NCI-H1092 (cell line): ENCODE measurements around the gene NPW.

Experiments
- DNase-seq: peaks from one replicate; lab custom pipeline; 2025; lab: John Stamatoyannopoulos, UW

Gene NPW

GRCh38 chr16:2019518-2019920 is at the start of gene NPW:
Gene NPW, plus strand, starts transcription at chr16:2019785.
- DNase-seq = peak; percentile 35

- peak; percentile 87 for DNase-seq
Observed at GRCh38 chr16:1971796-1972489, 47.6 kb upstream of the NPW start, which contains the start of gene TBL3. Gene TBL3, plus strand, starts transcription at chr16:1972053. Its CDS starts 112 bp downstream, at chr16:1972165.

GRCh38 chr16:1972490-1972877 is 47.1 kb upstream of the NPW start:
- no peak for DNase-seq

- DNase-seq = no peak
Observed at GRCh38 chr16:1973461-1974156, 46.0 kb upstream of the NPW start.

- no peak for DNase-seq
Observed at GRCh38 chr16:1974157-1975070, 45.2 kb upstream of the NPW start.

GRCh38 chr16:1975432-1976215 is 44.0 kb upstream of the NPW start:
- DNase-seq = no peak

GRCh38 chr16:1976216-1976520 is 43.4 kb upstream of the NPW start:
- DNase-seq = no peak

GRCh38 chr16:1976951-1977874 is 42.4 kb upstream of the NPW start:
- DNase-seq = no peak

GRCh38 chr16:1977875-1978268 is 41.7 kb upstream of the NPW start:
- DNase-seq = no peak

- DNase-seq = no peak
Observed at GRCh38 chr16:1978476-1979120, 41.0 kb upstream of the NPW start.

GRCh38 chr16:1979271-1980029 is 40.1 kb upstream of the NPW start:
- no peak for DNase-seq

GRCh38 chr16:1980030-1980769 is 39.4 kb upstream of the NPW start:
- DNase-seq = no peak

GRCh38 chr16:1980770-1981087 is 38.9 kb upstream of the NPW start:
- DNase-seq = no peak

- no peak for DNase-seq
Observed at GRCh38 chr16:1981398-1981836, 38.2 kb upstream of the NPW start, which contains the start of gene NOXO1. Gene NOXO1, minus strand, starts transcription at chr16:1981469. Its CDS starts 290 bp downstream, at chr16:1981179.

- DNase-seq = peak; percentile 41
Observed at GRCh38 chr16:1982013-1982433, 37.6 kb upstream of the NPW start.

GRCh38 chr16:1982991-1983543 is 36.5 kb upstream of the NPW start:
- DNase-seq = no peak

GRCh38 chr16:1983544-1984346 is 35.8 kb upstream of the NPW start, which contains the start of gene GFER:
Gene GFER, plus strand, starts transcription at chr16:1984193. Its CDS starts 26 bp downstream, at chr16:1984219.
- peak; percentile 82 for DNase-seq
